B cell (primary cell): ENCODE measurements around the gene OR10AD1. TPM values are rescaled to one million over a fixed set of nuclear protein-coding genes. Genes with fewer than 3 reads are reported as not detected.
"Not testable (repeated sequence)": the region's sequence is repeated elsewhere in the genome, so short reads cannot be mapped to it uniquely, and the experiment has no call there.

Experiments used
- ATAC-seq: fragments of 200-7000 bp; cut with Tn5 transposase; one replicate; pipeline ENCODE4 v1.10.0; 2021; ENCODE audit warnings: low read depth, mild to moderate bottlenecking, moderate number of reproducible peaks, moderate library complexity
- CTCF ChIA-PET: fragments of 350-600 bp; sonication (Branson Sonifier 250); formaldehyde crosslinking; loops from one replicate; lab custom pipeline; 2021; ENCODE audit warnings: antibody characterized with exemption, inconsistent platforms; lab: Charles Lee
- POLR2A ChIA-PET: fragments of 350-600 bp; sonication (Branson Sonifier 250); formaldehyde crosslinking; loops from one replicate; lab custom pipeline; 2021; ENCODE audit warnings: antibody characterized with exemption; lab: Charles Lee
- DNase-seq: peaks from one replicate; pipeline ENCODE4 v3.0.0; 2013
- H2AFZ ChIP-seq: 2 replicates; pipeline ENCODE4 v1.6.1; 2012; ENCODE audit warnings: mild to moderate bottlenecking, low read depth, low read length; ENCODE audit not compliant: insufficient read depth, poor library complexity, severe bottlenecking
- H3K27ac ChIP-seq, 2 donors: 1 replicate in 1 of 2; 2 replicates in 1 of 2; pipeline ENCODE4 v1.5.1; 2012 to 2013; ENCODE audit warnings: low read length in 2 of 2, mild to moderate bottlenecking in 2 of 2, moderate library complexity in 1 of 2
- H3K27me3 ChIP-seq, 4 experiments: fragments of 200-600 bp in 1 of 4; sonication (generic) in 1 of 4; replicated peaks in 1 of 4; 1 replicate in 2 of 4; 2 replicates in 2 of 4; pipeline versions ENCODE4 v1.6.1 to v1.7.0; 2013 to 2016; ENCODE audit warnings: low read length in 3 of 4, mild to moderate bottlenecking in 2 of 4, mixed read lengths in 1 of 4, moderate library complexity in 1 of 4; ENCODE audit not compliant: insufficient read depth in 4 of 4, control insufficient read depth in 3 of 4; ENCODE audit errors: control extremely low read depth in 1 of 4
- H3K36me3 ChIP-seq, 2 experiments: replicated peaks in 1 of 2; 1 replicate in 1 of 2; 2 replicates in 1 of 2; pipeline versions ENCODE4 v1.6.1 to v1.7.1; 2013; ENCODE audit warnings: low read length in 1 of 2; ENCODE audit not compliant: insufficient read depth in 2 of 2, control insufficient read depth in 1 of 2; ENCODE audit errors: control extremely low read depth in 1 of 2, extremely low read depth in 1 of 2
- H3K4me1 ChIP-seq, 2 donors: fragments of 200-600 bp in 1 of 2; sonication (generic) in 1 of 2; 1 replicate in 1 of 2; 2 replicates in 1 of 2; pipeline versions ENCODE4 v1.5.1 to v1.6.1; 2013 to 2017; ENCODE audit warnings: low read length in 2 of 2; ENCODE audit not compliant: control insufficient read depth in 2 of 2, insufficient read depth in 2 of 2
- H3K4me2 ChIP-seq: replicated peaks from 2 replicates; pipeline ENCODE3; 2012; ENCODE audit warnings: mild to moderate bottlenecking, low read depth, low read length; ENCODE audit not compliant: poor library complexity, severe bottlenecking
- H3K4me3 ChIP-seq, 5 experiments: fragments of 200-600 bp in 1 of 5; sonication (generic) in 1 of 5; 1 replicate in 3 of 5; 2 replicates in 2 of 5; pipeline versions ENCODE4 v1.5.1 to v1.7.0; 2011 to 2016; ENCODE audit warnings: low read length in 4 of 5, mild to moderate bottlenecking in 4 of 5, low read depth in 2 of 5, control low read depth in 1 of 5, moderate library complexity in 1 of 5; ENCODE audit not compliant: insufficient read depth in 1 of 5; ENCODE audit errors: control extremely low read depth in 1 of 5, extremely low read depth in 1 of 5
- H3K79me2 ChIP-seq: fragments of 200-600 bp; sonication (generic); one replicate; pipeline ENCODE4 v1.6.0; 2016; ENCODE audit warnings: low read length; ENCODE audit not compliant: control insufficient read depth, insufficient read depth
- H3K9ac ChIP-seq: fragments of 200-600 bp; sonication (generic); 2 replicates; pipeline ENCODE4 v1.6.1; 2017; ENCODE audit warnings: mild to moderate bottlenecking, low read length, moderate library complexity
- H3K9me3 ChIP-seq, 3 donors: one replicate each; pipeline versions ENCODE4 v1.6.1 to v1.7.1; 2013; ENCODE audit warnings: low read length in 2 of 3; ENCODE audit not compliant: control insufficient read depth in 2 of 3, insufficient read depth in 1 of 3; ENCODE audit errors: control extremely low read depth in 1 of 3
- H4K20me1 ChIP-seq: 2 replicates; pipeline ENCODE4 v1.6.0; 2012; ENCODE audit warnings: mild to moderate bottlenecking, low read length; ENCODE audit not compliant: insufficient read depth, control insufficient read depth, poor library complexity, severe bottlenecking
- H3K27ac Mint-ChIP-seq: one replicate; pipeline ENCODE4 v1.8.0; 2021; ENCODE audit warnings: mixed read lengths
- H3K27me3 Mint-ChIP-seq: one replicate; pipeline ENCODE4 v1.8.0; 2021; ENCODE audit warnings: mixed read lengths
- H3K4me1 Mint-ChIP-seq: one replicate; pipeline ENCODE4 v1.8.0; 2021; ENCODE audit warnings: mixed read lengths
- H3K4me3 Mint-ChIP-seq: one replicate; pipeline ENCODE4 v1.8.0; 2021; ENCODE audit warnings: mixed read lengths
- H3K9me3 Mint-ChIP-seq: one replicate; pipeline ENCODE4 v1.8.0; 2022; ENCODE audit warnings: mixed read lengths; ENCODE audit not compliant: insufficient read depth
- CTCF ChIP-seq: fragments of 200-600 bp; IDR thresholded peaks from one replicate; pipeline ENCODE4 v1.8.0; 2022; ENCODE audit warnings: antibody characterized with exemption, mild to moderate bottlenecking
- EZH2 ChIP-seq: IDR thresholded peaks from 2 replicates; pipeline ENCODE4 v1.6.1; 2012; ENCODE audit warnings: borderline replicate concordance, low read depth, mild to moderate bottlenecking, moderate library complexity, low read length; ENCODE audit not compliant: insufficient read depth, poor library complexity, severe bottlenecking
- WGBS: methylation state at CpG from one replicate; pipeline ENCODE4 v1.1.5; 2013; ENCODE audit warnings: missing lambda C conversion rate; ENCODE audit not compliant: insufficient coverage; 5-methylcytosine and 5-hydroxymethylcytosine counted together
- intact Hi-C: fragments of 100-400 bp; cut with micrococcal nuclease; formaldehyde crosslinking; loops from one replicate; pipeline ENCODE4 v1.10.0; 2022
- polyA plus RNA-seq: library from polyadenylated mRNA; depleted of rRNA; stranded (reverse); fragments of >200 nt; gene quantifications from 2 replicates; pipeline ENCODE4 v1.2.3, GENCODE V29; 2012
- total RNA-seq, 2 donors: library from RNA; stranded (reverse); fragments of 120-200 nt in 1 of 2; gene quantifications; 1 replicate in 1 of 2; 2 replicates in 1 of 2; pipeline versions ENCODE4 v1.2.3 to v1.2.4, GENCODE V29; 2013 to 2022

OR10AD1 gene
- total and polyA plus RNA-seq, 2 donors (not counting 1 experiment from before 2014, with no cell fraction given): not detected

GRCh38 chr12:48224533-48224932, 21.4 kb upstream of the OR10AD1 start:
- CTCF ChIA-PET, POLR2A ChIA-PET: not testable (repeated sequence)

GRCh38 chr12:48221645-48222044, 18.6 kb upstream of the OR10AD1 start:
- H3K4me1 Mint-ChIP-seq: no peaks in the 10 kb centered on the region
- intact Hi-C loops: no loop called here
- H3K4me1 ChIP-seq: no peaks in the 10 kb centered on the region
- POLR2A ChIA-PET: no interaction called here
- ATAC-seq (no peak), DNase-seq (no peak)
- H4K20me1 ChIP-seq: no peaks in the 10 kb centered on the region
- no peaks in the 10 kb centered on the region for H3K79me2 ChIP-seq
- no peak overlapping the region for H3K4me3 Mint-ChIP-seq
- peaks cover 0 to 5% (median 0%) of the 10 kb centered on the region in 3 donors for H3K9me3 ChIP-seq
- H3K4me3 ChIP-seq: no peak overlapping the region
- TF ChIP-seq EZH2 (no peak), CTCF (no peak)
- CTCF ChIA-PET: no interaction called here
- no peaks in the 10 kb centered on the region for H3K9me3 Mint-ChIP-seq
- H3K4me2 ChIP-seq: no peak overlapping the region
- 69% methylated on average over 2 of the region's 2 CpGs for WGBS
- no peak overlapping the region for H3K27ac ChIP-seq
- peaks cover 0 to 16% (median 6%) of the 10 kb centered on the region in 4 experiments for H3K27me3 ChIP-seq
- H2AFZ ChIP-seq: no peak overlapping the region
- H3K36me3 ChIP-seq: no peaks in the 10 kb centered on the region
- H3K27me3 Mint-ChIP-seq: peaks cover 32% of the 10 kb centered on the region
- no peak overlapping the region for H3K9ac ChIP-seq
- no peak overlapping the region for H3K27ac Mint-ChIP-seq

More at GRCh38 chr12:48224533-48224932, 21.4 kb upstream of the OR10AD1 start:
- ATAC-seq, H3K9ac ChIP-seq, H3K4me2 ChIP-seq, intact Hi-C loops, H3K27ac ChIP-seq, H3K4me1 Mint-ChIP-seq, H3K4me3 Mint-ChIP-seq, H3K79me2 ChIP-seq, H2AFZ ChIP-seq, H3K4me3 ChIP-seq, H3K9me3 ChIP-seq, H4K20me1 ChIP-seq, H3K9me3 Mint-ChIP-seq, H3K4me1 ChIP-seq, DNase-seq, H3K27ac Mint-ChIP-seq, H3K36me3 ChIP-seq: not testable (repeated sequence)
- H3K27me3 Mint-ChIP-seq: peaks cover 35% of the 10 kb centered on the region
- peaks cover 0 to 16% (median 6%) of the 10 kb centered on the region in 4 experiments for H3K27me3 ChIP-seq
- WGBS: no CpG with 5 or more reads among the region's 3 CpGs
